ENCODE results near the gene RPS6KL1. TPM values are rescaled to one million over a fixed set of nuclear protein-coding genes. Genes with fewer than 3 reads are reported as not detected.
A peak's percentile ranks its signal among the peaks of the same experiment; 100 is the strongest.

The RPS6KL1 gene
- total RNA-seq, 1 donor from 2014 or later: 4.7 TPM

DNA sequence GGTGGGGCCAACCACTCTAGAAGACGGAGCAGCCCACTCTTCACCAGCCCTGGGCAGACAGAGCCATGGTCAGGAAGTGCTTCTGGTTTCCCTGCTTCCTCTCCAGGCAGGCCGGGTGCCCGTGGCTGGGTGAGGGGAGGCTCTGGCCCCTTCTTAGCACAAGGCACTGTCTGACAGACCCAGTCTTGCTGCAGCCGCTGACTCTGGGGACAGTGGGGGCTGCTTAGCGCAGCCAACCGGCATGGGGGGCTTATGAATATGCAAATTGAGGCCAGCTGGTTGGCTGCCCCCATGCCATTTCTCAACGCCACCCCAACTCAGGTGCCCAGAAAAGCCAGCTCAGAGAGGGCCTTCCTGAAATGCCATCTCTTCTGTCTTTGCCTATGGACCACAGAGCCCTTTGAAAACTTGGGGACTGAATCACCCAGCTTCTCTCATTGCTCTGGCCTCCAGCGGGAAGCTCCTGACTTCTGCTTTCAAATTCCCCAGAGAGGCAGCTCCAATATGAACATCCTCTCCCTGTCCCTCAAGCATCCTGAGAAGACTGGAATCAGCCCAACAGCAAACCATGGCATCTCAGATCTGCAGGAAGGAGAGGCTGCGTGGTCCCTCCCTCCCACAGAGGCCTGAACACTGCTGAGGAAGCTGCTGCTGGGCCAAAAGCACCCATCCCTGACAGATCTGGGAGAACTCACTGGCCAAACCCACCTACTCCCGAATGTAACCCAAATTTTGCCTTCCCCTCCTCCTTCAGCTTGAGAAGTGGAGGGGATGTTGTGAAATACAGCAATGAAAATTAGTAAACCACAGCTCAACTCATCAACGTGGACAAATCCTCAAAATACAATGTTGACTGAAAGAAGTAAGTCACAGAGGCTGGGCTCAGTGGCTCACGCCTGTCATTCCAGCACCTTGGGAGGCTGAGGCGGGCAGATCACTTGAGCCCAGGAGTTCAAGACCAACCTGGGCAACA is 46.8 kb downstream of the RPS6KL1 start, which contains the start of gene PROX2:
Gene PROX2, minus strand, starts transcription at position 205 of the 973 bp plus-strand sequence. CDS start 12,311 bp downstream, outside the sequence.
- intact Hi-C loops (cut with DNase I): no loop called here
- DNase-seq (ENCODE audit: low spot score) (no peak), ATAC-seq (no peak)

DNA sequence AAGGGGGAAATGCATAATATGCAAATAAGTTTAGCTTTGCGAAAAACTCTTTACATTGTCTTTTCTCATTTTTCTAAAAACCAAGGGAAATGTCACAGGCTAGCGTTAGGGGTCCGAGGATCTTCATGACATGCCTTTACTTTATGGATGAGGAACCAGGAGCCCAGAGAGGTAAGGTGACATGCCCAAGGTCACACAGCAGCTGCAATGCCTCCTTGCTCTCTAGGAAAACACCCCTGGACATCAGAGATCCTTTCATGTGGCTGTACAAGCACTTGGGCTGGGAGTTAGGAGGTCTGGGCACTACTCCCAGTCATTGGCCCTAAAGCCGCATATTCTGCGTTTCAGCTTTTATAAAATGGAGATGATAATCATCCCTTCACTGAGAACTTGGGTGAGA is 47.9 kb downstream of the RPS6KL1 start:
- intact Hi-C loops (cut with DNase I): no loop called here
- ATAC-seq (no peak), DNase-seq (ENCODE audit: low spot score) (no peak)

- intact Hi-C loops (cut with DNase I): no loop called here
- DNase-seq (ENCODE audit: low spot score): no peak
- no peak for ATAC-seq
Measured at GRCh38 chr14:74871819-74872218, 51.2 kb downstream of the RPS6KL1 start.

DNA sequence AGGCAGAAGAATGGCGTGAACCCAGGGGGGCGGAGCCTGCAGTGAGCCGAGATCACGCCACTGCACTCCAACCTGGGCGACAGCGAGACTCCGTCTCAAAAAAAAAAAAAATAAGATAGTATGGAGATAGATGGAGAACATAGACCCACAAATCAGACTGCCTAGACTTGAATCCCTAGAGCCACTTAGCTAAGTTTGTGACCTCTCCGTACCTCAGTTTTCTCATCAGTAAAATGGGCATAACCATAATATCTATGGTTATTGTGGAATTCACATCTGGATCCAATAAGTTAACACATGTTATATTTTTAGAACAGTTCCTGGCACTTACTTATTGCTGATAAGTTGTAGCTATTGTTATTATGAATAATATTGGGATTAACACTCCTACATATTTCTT is 54.3 kb downstream of the RPS6KL1 start:
- intact Hi-C loops (cut with DNase I): no loop called here
- DNase-seq (ENCODE audit: low spot score) (no peak), ATAC-seq (no peak)

DNA sequence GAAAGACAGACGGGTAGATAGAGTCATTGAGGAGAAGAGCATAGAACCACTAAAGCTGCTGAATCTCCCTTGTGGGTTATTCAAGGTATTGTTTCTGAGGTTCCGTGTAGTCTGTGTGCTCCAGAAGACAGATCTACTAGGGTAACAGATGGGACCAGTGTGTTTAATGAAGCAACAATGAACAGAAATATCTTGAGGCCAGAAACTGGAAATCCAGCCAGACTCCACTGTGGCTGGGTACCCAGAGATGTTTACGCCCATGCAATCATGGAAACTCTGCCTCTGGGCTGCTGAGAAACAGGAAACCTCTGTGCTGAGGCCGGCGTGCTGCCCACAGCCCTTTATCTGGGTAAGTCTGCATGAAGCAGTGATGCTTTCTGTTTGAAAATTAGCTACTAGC is 55.4 kb downstream of the RPS6KL1 start:
- DNase-seq (ENCODE audit: low spot score): no peak

DNA sequence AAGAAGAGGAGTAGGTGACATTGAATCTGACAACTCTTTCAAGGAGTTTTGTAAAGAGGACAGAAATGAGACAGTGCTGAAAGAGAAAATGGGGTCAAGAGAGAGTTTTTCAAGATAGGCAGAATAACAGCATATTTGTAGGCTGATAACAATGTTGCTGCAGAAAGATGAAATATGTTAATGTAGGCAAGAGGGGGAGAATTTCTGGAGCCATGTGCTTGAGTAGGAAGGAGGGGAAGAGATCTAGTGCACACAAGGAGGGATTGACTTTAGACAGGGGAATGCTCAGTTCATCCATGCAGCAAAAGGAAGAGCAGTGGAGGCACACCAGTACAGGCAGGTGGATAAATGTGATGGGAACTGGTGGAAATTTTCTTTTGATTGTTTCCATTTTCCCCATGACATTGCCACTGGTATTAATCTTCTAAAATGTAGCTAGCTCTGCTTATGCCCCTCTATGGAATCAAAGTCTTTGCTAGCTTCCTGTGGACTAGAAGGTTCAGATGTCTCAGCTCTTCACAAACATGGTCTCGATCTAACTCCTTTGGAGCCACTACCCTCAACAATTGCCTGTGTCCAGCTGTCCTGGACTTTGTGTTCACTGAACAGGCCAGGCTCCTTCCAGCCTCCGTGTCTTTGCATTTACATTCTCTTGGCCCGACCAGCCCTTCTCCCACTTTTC is 56.2 kb downstream of the RPS6KL1 start:
- ATAC-seq (no peak), DNase-seq (ENCODE audit: low spot score) (no peak)
- intact Hi-C loops (cut with DNase I): no loop called here

More for the DNA sequence above, 55.4 kb downstream of the RPS6KL1 start:
- intact Hi-C loops (cut with DNase I): no loop called here
- peak; percentile 75 for ATAC-seq

GRCh38 chr14:74865156-74865555 is 57.9 kb downstream of the RPS6KL1 start:
- ATAC-seq (no peak), DNase-seq (ENCODE audit: low spot score) (no peak)
- intact Hi-C loops (cut with DNase I): no loop called here

GRCh38 chr14:74864198-74864597 is 58.9 kb downstream of the RPS6KL1 start:
- intact Hi-C loops (cut with DNase I): loop anchor here (5.0 kb wide), 1 partner anchor 43 kb away; no protein-coding TSS in a partner anchor
- ATAC-seq (no peak), DNase-seq (ENCODE audit: low spot score) (no peak)

DNA sequence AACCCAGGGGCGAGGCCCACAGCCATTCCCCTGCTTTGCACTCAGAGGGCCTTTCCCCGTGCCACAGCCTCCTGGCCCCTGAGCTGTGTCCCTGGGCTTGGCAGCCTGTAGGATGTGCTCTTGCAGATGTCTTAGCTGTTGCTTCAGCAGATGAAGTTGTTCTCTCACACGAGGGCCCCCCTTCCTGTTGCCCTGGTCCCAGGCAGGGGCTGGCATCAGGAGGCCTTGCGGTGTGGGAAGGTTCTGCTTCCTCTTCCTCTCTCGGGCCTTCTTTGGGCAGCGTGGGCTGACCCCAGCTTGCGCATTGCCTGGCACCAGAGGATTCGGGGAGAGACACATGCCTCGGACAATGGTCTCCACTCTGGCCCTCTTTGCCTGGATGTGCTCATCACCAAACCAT is 59.8 kb downstream of the RPS6KL1 start:
- no peak for DNase-seq (ENCODE audit: low spot score)
- intact Hi-C loops (cut with DNase I): loop anchor here (5.0 kb wide), 1 partner anchor 44 kb away; no protein-coding TSS in a partner anchor
- ATAC-seq: peak; percentile 42

- ATAC-seq: no peak
- intact Hi-C loops (cut with DNase I): loop anchor here (5.0 kb wide), 1 partner anchor 46 kb away; no protein-coding TSS in a partner anchor
- DNase-seq (ENCODE audit: low spot score): no peak
Measured at GRCh38 chr14:74861734-74862090, 61.3 kb downstream of the RPS6KL1 start.

- ATAC-seq (peak; percentile 84), DNase-seq (ENCODE audit: low spot score) (peak; percentile 95)
- intact Hi-C loops (cut with DNase I): loop anchor here (5.0 kb wide), 1 partner anchor 46 kb away; no protein-coding TSS in a partner anchor
Measured at GRCh38 chr14:74860899-74861733, 61.9 kb downstream of the RPS6KL1 start.

- DNase-seq (ENCODE audit: low spot score) (no peak), ATAC-seq (no peak)
- intact Hi-C loops (cut with DNase I): loop anchor here (5.0 kb wide), 1 partner anchor 47 kb away; no protein-coding TSS in a partner anchor
Measured at GRCh38 chr14:74859757-74860552, 63.1 kb downstream of the RPS6KL1 start.

GRCh38 chr14:74858022-74858421 is 65.0 kb downstream of the RPS6KL1 start:
- intact Hi-C loops (cut with DNase I): no loop called here
- DNase-seq (ENCODE audit: low spot score): no peak
- ATAC-seq: no peak

DNA sequence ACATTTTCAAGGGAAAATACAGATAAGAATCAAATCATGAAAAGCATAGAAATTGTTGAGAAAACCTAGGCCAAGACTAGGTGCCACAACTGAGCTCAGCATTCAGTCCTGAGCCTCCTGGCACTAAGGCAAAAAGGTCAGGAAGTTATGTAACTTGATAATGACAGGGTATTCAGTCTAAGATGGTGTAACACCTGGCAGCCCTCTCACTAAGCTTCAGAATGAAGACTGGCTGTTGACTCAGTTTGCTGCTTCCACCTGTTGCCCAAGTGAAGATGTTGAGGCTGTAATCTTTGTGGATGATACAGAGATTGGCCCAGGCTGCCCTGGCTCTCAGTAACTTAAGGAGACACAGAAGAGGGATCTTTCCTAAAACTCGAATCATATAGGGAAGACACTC is 66.7 kb downstream of the RPS6KL1 start:
- ATAC-seq (no peak), DNase-seq (ENCODE audit: low spot score) (no peak)
- intact Hi-C loops (cut with DNase I): no loop called here

DNA sequence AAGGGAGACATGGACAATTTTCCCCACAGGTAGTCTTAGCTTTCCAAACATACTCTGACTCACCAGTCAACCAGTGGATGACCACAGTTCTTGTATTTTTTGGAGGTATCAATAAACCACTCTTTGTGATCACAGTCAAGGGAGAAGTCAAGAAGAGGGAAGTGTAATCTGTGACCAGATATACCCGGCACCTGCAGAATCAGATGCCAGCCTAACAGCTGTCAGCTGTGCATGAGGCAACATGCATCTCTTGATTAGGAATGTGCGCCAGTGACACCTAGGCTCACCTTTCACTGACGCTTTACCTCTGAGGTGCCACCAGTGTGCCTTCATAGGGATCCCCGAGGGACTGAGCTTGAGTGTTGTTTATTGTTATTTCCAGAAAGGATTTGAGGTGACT is 67.1 kb downstream of the RPS6KL1 start:
- ATAC-seq: no peak
- intact Hi-C loops (cut with DNase I): no loop called here

DNA sequence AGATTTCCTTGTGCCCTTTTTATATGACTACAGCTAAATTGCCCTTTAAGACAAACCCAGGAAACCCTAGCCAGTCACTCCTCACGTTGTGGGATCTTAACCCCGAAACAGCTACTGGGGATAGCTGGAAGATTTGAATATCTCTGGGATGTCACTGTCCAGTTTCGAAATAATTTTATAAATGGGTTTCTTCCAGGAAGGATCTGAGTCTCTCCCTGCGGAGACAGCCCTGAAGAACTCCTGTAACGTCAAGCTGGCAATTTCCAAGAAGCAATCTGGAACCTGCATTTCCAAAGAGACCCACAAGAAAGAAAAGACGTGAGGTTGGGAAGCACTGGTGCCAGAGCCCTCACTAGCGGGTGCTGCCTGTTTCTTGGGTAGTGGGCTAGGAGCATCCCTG is 68.0 kb downstream of the RPS6KL1 start:
- intact Hi-C loops (cut with DNase I): no loop called here

More for the DNA sequence above, 67.1 kb downstream of the RPS6KL1 start:
- no peak for DNase-seq (ENCODE audit: low spot score)

More for the DNA sequence above, 68.0 kb downstream of the RPS6KL1 start:
- ATAC-seq: peak; percentile 35
- no peak for DNase-seq (ENCODE audit: low spot score)

Measured in sciatic nerve (tissue), 2 donors.